ENCODE measurements around the gene ADPGK.

Gene ADPGK

DNA sequence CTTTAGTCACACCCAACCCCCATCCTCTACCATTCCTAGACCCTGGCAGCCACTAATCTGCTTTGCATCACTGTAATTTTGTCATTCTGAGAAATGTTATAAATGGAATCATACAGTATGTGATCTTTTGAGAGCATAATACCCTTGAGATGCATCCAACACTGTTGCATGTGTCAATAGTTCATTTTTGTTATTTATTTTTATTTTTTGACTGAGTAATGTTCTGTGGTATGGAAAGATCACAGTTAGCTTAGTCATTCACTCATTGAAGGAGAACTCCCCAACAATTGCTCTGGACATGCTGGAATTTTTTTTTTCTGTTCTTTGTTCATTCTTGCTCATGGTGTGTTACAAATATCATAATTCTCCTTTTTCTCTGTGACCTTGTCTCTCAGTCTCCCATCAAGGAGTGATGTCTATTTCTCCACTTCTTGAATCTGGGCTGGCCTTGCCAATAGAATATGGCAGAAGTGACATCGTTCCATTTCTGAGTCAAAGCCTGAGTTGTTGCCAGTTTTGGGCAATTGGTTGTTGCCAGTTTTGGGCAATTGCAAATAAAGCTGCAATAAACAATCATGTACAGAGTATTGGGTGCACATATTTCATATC is 6.8 kb upstream of the ADPGK start:
- no peak for DNase-seq
- Histone ChIP-seq H3K27me3 (replicated peaks in 2 of 5; ENCODE audit: control insufficient read depth in 4 of 5, insufficient read depth in 5 of 5, low read length in 4 of 5) (peaks cover 0 to 24% (median 15%) of the 10 kb centered on the region in 5 experiments), H3K4me3 (ENCODE audit: control insufficient read depth in 1 of 7, extremely low read depth in 1 of 7, insufficient read depth in 4 of 7, low read depth in 2 of 7, low read length in 6 of 7) (no peak overlapping the region), H3K9me3 (ENCODE audit: control extremely low read depth in 1 of 5, control insufficient read depth in 4 of 5, insufficient read depth in 2 of 5, low read depth in 1 of 5, low read length in 4 of 5) (peaks cover 0 to 4% (median 0%) of the 10 kb centered on the region in 5 experiments), H3K27ac (ENCODE audit: insufficient read depth in 1 of 2, low read depth in 1 of 2, low read length in 2 of 2, poor library complexity in 1 of 2, severe bottlenecking in 2 of 2) (no peak overlapping the region), H3K4me1 (ENCODE audit: control extremely low read depth in 1 of 4, control insufficient read depth in 4 of 4, insufficient read depth in 4 of 4, low read length in 3 of 4) (peaks cover 0 to 3% (median 1%) of the 10 kb centered on the region in 4 experiments), H3K36me3 (ENCODE audit: control insufficient read depth in 4 of 4, insufficient read depth in 4 of 4, low read length in 3 of 4) (no peaks in the 10 kb centered on the region)
- POLR2A ChIA-PET = no interaction called here
- 100% methylated on average over 1 of the region's 1 CpG for WGBS (ENCODE audit: insufficient coverage)
- CTCF ChIA-PET = interaction anchor here (0.6 kb wide), 1 partner anchor 93 kb away, joined by 3 read pairs; no protein-coding TSS in a partner anchor

DNA sequence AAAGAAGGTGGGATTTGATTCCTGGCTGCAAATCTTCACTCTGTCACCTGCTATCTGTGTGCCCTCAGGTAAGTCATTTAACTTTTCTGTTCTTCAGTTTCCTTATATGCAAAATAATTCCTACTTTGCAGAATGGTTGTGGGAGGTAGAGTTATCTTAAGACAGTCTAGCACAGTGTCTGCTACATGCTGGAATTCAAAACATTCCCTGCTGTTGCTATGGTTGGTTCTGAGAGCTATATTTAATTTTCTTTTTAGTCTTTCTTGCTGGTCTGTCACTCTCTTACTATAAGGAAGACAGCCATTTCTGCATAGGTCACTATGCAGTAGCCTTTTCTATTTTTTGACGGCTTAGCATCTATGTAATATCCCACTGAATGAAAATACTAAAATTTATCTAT is 4.0 kb upstream of the ADPGK start:
- peaks cover 10 to 22% (median 16%) of the 10 kb centered on the region in 4 experiments for H3K4me1 ChIP-seq (ENCODE audit: control extremely low read depth in 1 of 4, control insufficient read depth in 4 of 4, insufficient read depth in 4 of 4, low read length in 3 of 4)
- H3K9me3 ChIP-seq (ENCODE audit: control extremely low read depth in 1 of 5, control insufficient read depth in 4 of 5, insufficient read depth in 2 of 5, low read depth in 1 of 5, low read length in 4 of 5) = peaks cover 0 to 4% (median 0%) of the 10 kb centered on the region in 5 experiments
- H3K27ac ChIP-seq (ENCODE audit: insufficient read depth in 1 of 2, low read depth in 1 of 2, low read length in 2 of 2, poor library complexity in 1 of 2, severe bottlenecking in 2 of 2) = no peak overlapping the region
- ChIA-PET POLR2A (no interaction called here), CTCF (no interaction called here)
- DNase-seq = no peak
- no peaks in the 10 kb centered on the region for H3K36me3 ChIP-seq (ENCODE audit: control insufficient read depth in 4 of 4, insufficient read depth in 4 of 4, low read length in 3 of 4)
- peaks cover 0 to 6% (median 2%) of the 10 kb centered on the region in 5 experiments for H3K27me3 ChIP-seq (replicated peaks in 2 of 5; ENCODE audit: control insufficient read depth in 4 of 5, insufficient read depth in 5 of 5, low read length in 4 of 5)
- no CpG with 5 or more reads among the region's 1 CpG for WGBS (ENCODE audit: insufficient coverage)
- H3K4me3 ChIP-seq (ENCODE audit: control insufficient read depth in 1 of 7, extremely low read depth in 1 of 7, insufficient read depth in 4 of 7, low read depth in 2 of 7, low read length in 6 of 7) = no peak overlapping the region

DNA sequence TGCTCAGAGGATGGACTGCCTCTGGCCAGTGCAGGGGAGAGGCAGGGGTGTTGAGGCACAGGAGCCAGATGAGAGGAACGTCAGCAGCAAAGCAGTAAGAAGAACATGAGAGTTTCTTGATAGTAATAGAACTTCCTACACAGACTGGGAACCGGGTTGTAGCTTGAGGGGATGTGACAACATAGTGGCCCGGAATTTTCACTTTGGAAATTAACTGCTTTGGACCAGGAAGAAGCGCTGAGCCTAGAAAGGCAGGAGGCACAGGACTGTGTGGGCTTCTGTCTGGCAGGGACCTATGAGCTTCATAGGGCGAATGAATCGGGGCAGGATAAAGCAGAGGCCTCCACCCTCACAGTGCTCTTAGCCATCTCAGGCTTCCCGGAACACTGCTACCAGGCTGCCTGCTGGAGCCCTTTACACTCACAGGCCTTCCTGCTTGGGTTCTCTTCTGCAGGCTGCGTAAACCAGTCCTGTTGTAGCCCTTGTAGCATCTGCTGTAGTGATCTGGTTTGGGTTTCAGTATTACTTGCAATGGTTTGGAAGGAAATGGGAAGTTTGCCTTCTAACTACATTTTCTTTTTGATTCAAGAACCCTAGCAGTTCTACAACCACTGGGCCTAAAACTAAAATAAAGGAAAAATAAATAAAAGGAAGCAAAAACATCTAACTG is 3.3 kb upstream of the ADPGK start:
- H3K27ac ChIP-seq (ENCODE audit: insufficient read depth in 1 of 2, low read depth in 1 of 2, low read length in 2 of 2, poor library complexity in 1 of 2, severe bottlenecking in 2 of 2) = no peak overlapping the region
- DNase-seq = no peak
- 95% methylated on average over 6 of the region's 8 CpGs for WGBS (ENCODE audit: insufficient coverage)
- peaks cover 0 to 3% (median 1%) of the 10 kb centered on the region in 4 experiments for H3K36me3 ChIP-seq (ENCODE audit: control insufficient read depth in 4 of 4, insufficient read depth in 4 of 4, low read length in 3 of 4)
- peaks cover 0 to 4% (median 0%) of the 10 kb centered on the region in 5 experiments for H3K9me3 ChIP-seq (ENCODE audit: control extremely low read depth in 1 of 5, control insufficient read depth in 4 of 5, insufficient read depth in 2 of 5, low read depth in 1 of 5, low read length in 4 of 5)
- ChIA-PET POLR2A (no interaction called here), CTCF (no interaction called here)
- H3K4me1 ChIP-seq (ENCODE audit: control extremely low read depth in 1 of 4, control insufficient read depth in 4 of 4, insufficient read depth in 4 of 4, low read length in 3 of 4) = peaks cover 14 to 29% (median 23%) of the 10 kb centered on the region in 4 experiments
- H3K27me3 ChIP-seq (replicated peaks in 2 of 5; ENCODE audit: control insufficient read depth in 4 of 5, insufficient read depth in 5 of 5, low read length in 4 of 5) = peaks cover 0 to 6% (median 2%) of the 10 kb centered on the region in 5 experiments
- H3K4me3 ChIP-seq (ENCODE audit: control insufficient read depth in 1 of 7, extremely low read depth in 1 of 7, insufficient read depth in 4 of 7, low read depth in 2 of 7, low read length in 6 of 7) = no peak overlapping the region

DNA sequence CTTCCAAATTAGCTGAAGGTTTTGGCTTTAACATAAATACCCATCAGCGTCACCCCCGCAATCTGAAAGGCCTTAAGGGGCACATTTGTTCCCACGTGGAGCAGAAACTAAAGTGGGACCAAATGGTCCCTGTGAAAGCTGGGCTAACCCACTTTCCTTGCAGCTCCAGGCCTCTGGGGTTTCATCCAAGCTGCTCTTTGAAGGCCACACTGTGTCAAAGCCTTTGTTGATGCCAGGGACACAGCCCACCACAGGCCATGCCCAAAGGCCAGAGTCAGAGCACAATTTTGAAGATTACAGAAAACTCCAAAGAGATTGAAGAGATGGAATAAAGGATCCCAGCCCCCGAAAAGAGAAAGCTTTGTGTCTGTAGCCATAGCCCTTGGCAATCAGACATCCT is 2.7 kb upstream of the ADPGK start:
- CTCF ChIA-PET = interaction anchor here (0.8 to 1.2 kb wide), 2 partner anchors 9 to 16 kb away, joined by 3 read pairs; no protein-coding TSS in a partner anchor
- POLR2A ChIA-PET = interaction anchor here (0.5 kb wide), 1 partner anchor 106 kb away, joined by 3 read pairs; no protein-coding TSS in a partner anchor

DNA sequence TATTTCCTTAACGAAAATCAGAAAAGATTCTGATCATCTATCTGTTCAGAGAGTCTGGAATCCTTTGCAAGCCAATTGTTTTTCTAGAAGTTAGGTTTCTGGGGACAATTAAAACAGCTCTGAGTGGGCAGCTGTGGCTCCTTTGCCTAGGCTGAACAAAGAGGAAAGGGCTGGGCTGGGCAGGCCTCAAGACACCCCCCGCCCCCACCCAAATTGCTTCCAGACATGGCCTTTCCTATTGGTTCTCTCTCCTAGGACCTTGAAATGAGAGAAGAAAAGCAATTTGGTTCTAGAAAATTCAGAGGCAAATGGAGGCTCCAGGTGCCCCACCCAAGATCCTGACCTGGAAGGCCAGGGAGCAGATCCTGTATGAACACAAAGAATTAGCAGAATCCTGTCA is 2.3 kb upstream of the ADPGK start:
- Histone ChIP-seq H3K4me1 (ENCODE audit: control extremely low read depth in 1 of 4, control insufficient read depth in 4 of 4, insufficient read depth in 4 of 4, low read length in 3 of 4) (peaks cover 15 to 36% (median 29%) of the 10 kb centered on the region in 4 experiments), H3K36me3 (ENCODE audit: control insufficient read depth in 4 of 4, insufficient read depth in 4 of 4, low read length in 3 of 4) (peaks cover 0 to 12% (median 5%) of the 10 kb centered on the region in 4 experiments), H3K27me3 (replicated peaks in 2 of 5; ENCODE audit: control insufficient read depth in 4 of 5, insufficient read depth in 5 of 5, low read length in 4 of 5) (peaks cover 0 to 6% (median 2%) of the 10 kb centered on the region in 5 experiments), H3K9me3 (ENCODE audit: control extremely low read depth in 1 of 5, control insufficient read depth in 4 of 5, insufficient read depth in 2 of 5, low read depth in 1 of 5, low read length in 4 of 5) (no peaks in the 10 kb centered on the region), H3K4me3 (ENCODE audit: control insufficient read depth in 1 of 7, extremely low read depth in 1 of 7, insufficient read depth in 4 of 7, low read depth in 2 of 7, low read length in 6 of 7) (no peak overlapping the region), H3K27ac (ENCODE audit: insufficient read depth in 1 of 2, low read depth in 1 of 2, low read length in 2 of 2, poor library complexity in 1 of 2, severe bottlenecking in 2 of 2) (no peak overlapping the region)
- POLR2A ChIA-PET = interaction anchor here (0.5 kb wide), 1 partner anchor 105 kb away, joined by 3 read pairs; no protein-coding TSS in a partner anchor
- CTCF ChIA-PET = interaction anchor here (0.8 to 1.2 kb wide), 2 partner anchors 9 to 16 kb away, joined by 3 read pairs; no protein-coding TSS in a partner anchor
- DNase-seq = no peak
- WGBS (ENCODE audit: insufficient coverage) = 100% methylated on average over 1 of the region's 2 CpGs

More for the DNA sequence above, 2.7 kb upstream of the ADPGK start:
- Histone ChIP-seq H3K9me3 (ENCODE audit: control extremely low read depth in 1 of 5, control insufficient read depth in 4 of 5, insufficient read depth in 2 of 5, low read depth in 1 of 5, low read length in 4 of 5) (no peaks in the 10 kb centered on the region), H3K27ac (ENCODE audit: insufficient read depth in 1 of 2, low read depth in 1 of 2, low read length in 2 of 2, poor library complexity in 1 of 2, severe bottlenecking in 2 of 2) (no peak overlapping the region), H3K27me3 (replicated peaks in 2 of 5; ENCODE audit: control insufficient read depth in 4 of 5, insufficient read depth in 5 of 5, low read length in 4 of 5) (peaks cover 0 to 6% (median 2%) of the 10 kb centered on the region in 5 experiments), H3K4me1 (ENCODE audit: control extremely low read depth in 1 of 4, control insufficient read depth in 4 of 4, insufficient read depth in 4 of 4, low read length in 3 of 4) (peaks cover 15 to 35% (median 28%) of the 10 kb centered on the region in 4 experiments), H3K36me3 (ENCODE audit: control insufficient read depth in 4 of 4, insufficient read depth in 4 of 4, low read length in 3 of 4) (peaks cover 0 to 9% (median 4%) of the 10 kb centered on the region in 4 experiments), H3K4me3 (ENCODE audit: control insufficient read depth in 1 of 7, extremely low read depth in 1 of 7, insufficient read depth in 4 of 7, low read depth in 2 of 7, low read length in 6 of 7) (no peak overlapping the region)
- DNase-seq = no peak
- 93% methylated on average over 4 of the region's 4 CpGs for WGBS (ENCODE audit: insufficient coverage)

DNA sequence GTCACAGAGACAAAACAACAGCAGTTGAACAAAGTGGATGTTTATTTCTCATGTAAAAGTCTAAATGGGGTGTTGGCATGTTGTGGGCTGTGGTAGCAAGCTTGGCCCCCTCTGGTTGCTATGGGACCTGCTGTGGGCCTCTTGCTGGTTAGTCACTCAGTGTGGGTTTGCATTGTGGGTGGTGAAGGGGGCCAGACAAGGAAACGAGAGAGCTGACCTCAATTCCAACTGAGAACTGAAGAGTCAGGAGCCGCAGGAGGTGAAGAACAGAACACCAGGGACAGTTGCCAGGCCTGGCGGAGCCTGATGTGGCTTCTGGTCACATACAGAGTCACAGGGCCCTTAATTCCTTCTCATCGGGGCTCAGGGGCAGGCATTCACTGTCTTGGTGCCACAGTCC is 1.9 kb upstream of the ADPGK start:
- WGBS (ENCODE audit: insufficient coverage) = 89% methylated on average over 4 of the region's 4 CpGs
- POLR2A ChIA-PET = no interaction called here
- CTCF ChIA-PET = interaction anchor here (0.8 to 1.5 kb wide), 3 partner anchors 10 to 296 kb away, joined by 3 to 6 read pairs (median 3); no protein-coding TSS in a partner anchor
- Histone ChIP-seq H3K4me3 (ENCODE audit: control insufficient read depth in 1 of 7, extremely low read depth in 1 of 7, insufficient read depth in 4 of 7, low read depth in 2 of 7, low read length in 6 of 7) (no peak overlapping the region), H3K27me3 (replicated peaks in 2 of 5; ENCODE audit: control insufficient read depth in 4 of 5, insufficient read depth in 5 of 5, low read length in 4 of 5) (peaks cover 0 to 6% (median 0%) of the 10 kb centered on the region in 5 experiments), H3K27ac (ENCODE audit: insufficient read depth in 1 of 2, low read depth in 1 of 2, low read length in 2 of 2, poor library complexity in 1 of 2, severe bottlenecking in 2 of 2) (peak overlapping the region in 1 of 2 experiments; percentile 94), H3K4me1 (ENCODE audit: control extremely low read depth in 1 of 4, control insufficient read depth in 4 of 4, insufficient read depth in 4 of 4, low read length in 3 of 4) (peaks cover 15 to 36% (median 29%) of the 10 kb centered on the region in 4 experiments), H3K36me3 (ENCODE audit: control insufficient read depth in 4 of 4, insufficient read depth in 4 of 4, low read length in 3 of 4) (peaks cover 0 to 16% (median 8%) of the 10 kb centered on the region in 4 experiments), H3K9me3 (ENCODE audit: control extremely low read depth in 1 of 5, control insufficient read depth in 4 of 5, insufficient read depth in 2 of 5, low read depth in 1 of 5, low read length in 4 of 5) (no peaks in the 10 kb centered on the region)
- DNase-seq = peak; percentile 39 to 85 (median 78)
